Measurements from ENCODE around the gene PISD. TPM values are rescaled to one million over a fixed set of nuclear protein-coding genes. Genes with fewer than 3 reads are reported as not detected.

Gene PISD
- total and polyA plus RNA-seq, 2 of the 8 experiments (the other 6 are each of a cell fraction or from before 2014, with no cell fraction given): 47.8 to 48.2 TPM

DNA sequence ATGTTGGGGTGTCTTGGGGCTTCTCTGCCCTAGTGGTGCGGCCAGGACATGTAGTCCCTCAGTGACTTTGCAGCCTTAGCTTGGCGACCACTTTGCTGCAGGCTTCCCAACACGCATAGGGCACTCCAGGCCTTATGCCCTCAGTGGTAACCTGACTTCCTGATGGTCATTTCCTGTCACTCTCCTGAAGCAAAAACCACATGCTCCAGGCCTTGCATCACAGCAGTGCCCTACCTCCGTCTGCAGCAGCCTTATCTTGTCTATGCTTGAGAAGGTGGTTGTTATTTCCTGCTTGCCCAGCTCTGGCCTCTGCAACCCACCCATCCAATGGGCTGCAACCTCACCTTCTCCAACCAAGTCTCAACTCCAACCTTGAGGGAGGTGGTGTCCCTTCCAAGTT is 33.4 kb upstream of the PISD start:
- no peaks in the 10 kb centered on the region for H3K79me2 ChIP-seq (ENCODE audit: control insufficient read depth in 1 of 2, insufficient read depth in 2 of 2, low read length in 2 of 2)
- H3K18ac ChIP-seq (ENCODE audit: extremely low read depth, low read length): no peak overlapping the region
- H4K91ac ChIP-seq (replicated peaks; ENCODE audit: insufficient read length, low read length): no peak overlapping the region
- no peak overlapping the region for H2AK5ac ChIP-seq (ENCODE audit: low read depth, low read length)
- no peak overlapping the region for H4K8ac ChIP-seq (ENCODE audit: extremely low read depth, insufficient read depth, low read length)
- H3K4me3 ChIP-seq (ENCODE audit: extremely low read depth in 1 of 4, insufficient read depth in 2 of 4, low read depth in 3 of 4, low read length in 4 of 4): no peak overlapping the region
- no peak overlapping the region for H3K4me2 ChIP-seq (ENCODE audit: insufficient read depth in 1 of 2, low read depth in 2 of 2, low read length in 2 of 2)
- FAIRE-seq (no peak), DNase-seq (ENCODE audit: low read depth in 1 of 2, low spot score in 2 of 2) (no peak)
- no peaks in the 10 kb centered on the region for H3K9me3 ChIP-seq (ENCODE audit: insufficient read depth in 2 of 2, low read depth in 1 of 2, low read length in 1 of 2)
- H3K36me3 ChIP-seq (ENCODE audit: control insufficient read depth in 2 of 4, insufficient read depth in 4 of 4, low read length in 3 of 4): peaks cover 3 to 59% (median 38%) of the 10 kb centered on the region in 4 experiments
- no peak overlapping the region for H3K23ac ChIP-seq (ENCODE audit: insufficient read length)
- WGBS, 2 experiments (ENCODE audit: extremely low coverage in 1 of 2, insufficient coverage in 1 of 2, insufficient read length in 1 of 2, insufficient replicate concordance in 2 of 2, low coverage in 1 of 2, low lambda C conversion rate in 2 of 2, missing lambda C conversion rate in 1 of 2): 98% methylated on average over 4 of the region's 4 CpGs; no CpG with 5 or more reads in 1 of the 2 experiments
- no peak overlapping the region for H2BK15ac ChIP-seq (ENCODE audit: low read length)
- H3K27me3 ChIP-seq (replicated peaks in 1 of 4; ENCODE audit: control insufficient read depth in 3 of 4, extremely low read depth in 1 of 4, insufficient read depth in 3 of 4, low read length in 3 of 4): no peaks in the 10 kb centered on the region
- H3K27ac ChIP-seq (ENCODE audit: low read depth, low read length): no peak overlapping the region
- no peak overlapping the region for H2BK120ac ChIP-seq (replicated peaks; ENCODE audit: low read depth, low read length)
- no peaks in the 10 kb centered on the region for H3K4me1 ChIP-seq (replicated peaks in 1 of 4; ENCODE audit: control insufficient read depth in 3 of 4, insufficient read depth in 4 of 4, low read length in 3 of 4)
- H4K20me1 ChIP-seq (replicated peaks in 1 of 2; ENCODE audit: control insufficient read depth in 1 of 2, insufficient read depth in 2 of 2, low read length in 2 of 2): no peaks in the 10 kb centered on the region
- peaks cover 3% of the 10 kb centered on the region; the same call in 1 of the 2 replicates for H3K79me1 ChIP-seq (ENCODE audit: low read depth, low read length)
- H2BK12ac ChIP-seq (ENCODE audit: low read depth, low read length): no peak overlapping the region
- no peak overlapping the region for H3K14ac ChIP-seq (ENCODE audit: insufficient read length)
- H2BK20ac ChIP-seq (ENCODE audit: low read length): no peak overlapping the region
- POLR2A ChIA-PET (ENCODE audit: partially characterized antibody): interaction anchor here (0.7 to 1.0 kb wide), 3 partner anchors 10 to 35 kb away, joined by 3 to 5 read pairs (median 3); no protein-coding TSS in a partner anchor
- no peak overlapping the region for H2AFZ ChIP-seq (ENCODE audit: low read length)
- CTCF ChIA-PET (ENCODE audit: partially characterized antibody): interaction anchor here (0.7 to 0.8 kb wide), 2 partner anchors 35 to 114 kb away, joined by 3 read pairs; no protein-coding TSS in a partner anchor
- H2BK5ac ChIP-seq (ENCODE audit: low read depth, low read length): no peak overlapping the region
- H3K56ac ChIP-seq (replicated peaks; ENCODE audit: insufficient read length, low read depth, low read length): no peak overlapping the region
- no peak overlapping the region for H3K9ac ChIP-seq (replicated peaks in 1 of 4; ENCODE audit: extremely low read depth in 1 of 4, low read depth in 3 of 4, low read length in 3 of 4)
- H3K4ac ChIP-seq (replicated peaks; ENCODE audit: insufficient read length, low read depth, low read length): no peak overlapping the region
- no peak overlapping the region for H4K5ac ChIP-seq (ENCODE audit: insufficient read length, low read depth, low read length)
- no peaks in the 10 kb centered on the region for H3K23me2 ChIP-seq (ENCODE audit: low read depth, low read length)
- TF ChIP-seq HDAC2 (IDR thresholded peaks at IDR 0.05; ENCODE audit: borderline replicate concordance in 1 of 2, low read depth in 2 of 2, low read length in 2 of 2) (no peak), FOSL1 (IDR thresholded peaks at IDR 0.05; ENCODE audit: insufficient read depth, low read depth, low read length) (no peak), SIX5 (IDR thresholded peaks at IDR 0.05; ENCODE audit: low read depth, low read length) (no peak), RNF2 (IDR thresholded peaks at IDR 0.05; ENCODE audit: borderline replicate concordance, low read depth, low read length, missing control alignments, poor library complexity, severe bottlenecking) (no peak), CBX8 (IDR thresholded peaks at IDR 0.05; ENCODE audit: borderline replicate concordance, low read depth, low read length) (no peak), EZH2 (IDR thresholded peaks at IDR 0.05; ENCODE audit: low read depth, low read length, severe bottlenecking) (no peak), KDM1A (IDR thresholded peaks at IDR 0.05; ENCODE audit: borderline replicate concordance, low read length) (no peak), CEBPB (IDR thresholded peaks at IDR 0.05; ENCODE audit: low read depth, low read length) (no peak), JUN (IDR thresholded peaks at IDR 0.05; ENCODE audit: low read depth, low read length) (no peak)
- TF ChIP-seq, protein P1, sequence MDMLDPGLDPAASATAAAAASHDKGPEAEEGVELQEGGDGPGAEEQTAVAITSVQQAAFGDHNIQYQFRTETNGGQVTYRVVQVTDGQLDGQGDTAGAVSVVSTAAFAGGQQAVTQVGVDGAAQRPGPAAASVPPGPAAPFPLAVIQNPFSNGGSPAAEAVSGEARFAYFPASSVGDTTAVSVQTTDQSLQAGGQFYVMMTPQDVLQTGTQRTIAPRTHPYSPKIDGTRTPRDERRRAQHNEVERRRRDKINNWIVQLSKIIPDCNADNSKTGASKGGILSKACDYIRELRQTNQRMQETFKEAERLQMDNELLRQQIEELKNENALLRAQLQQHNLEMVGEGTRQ (IDR thresholded peaks at IDR 0.05; ENCODE audit: low read length): no peak

Measured in H1 (cell line).